ENCODE measurements around the gene CALM1. TPM values are rescaled to one million over a fixed set of nuclear protein-coding genes. Genes with fewer than 3 reads are reported as not detected.

Gene CALM1
- total and polyA plus RNA-seq, 2 experiments from 2014 or later, result 405 to 862 TPM

DNA sequence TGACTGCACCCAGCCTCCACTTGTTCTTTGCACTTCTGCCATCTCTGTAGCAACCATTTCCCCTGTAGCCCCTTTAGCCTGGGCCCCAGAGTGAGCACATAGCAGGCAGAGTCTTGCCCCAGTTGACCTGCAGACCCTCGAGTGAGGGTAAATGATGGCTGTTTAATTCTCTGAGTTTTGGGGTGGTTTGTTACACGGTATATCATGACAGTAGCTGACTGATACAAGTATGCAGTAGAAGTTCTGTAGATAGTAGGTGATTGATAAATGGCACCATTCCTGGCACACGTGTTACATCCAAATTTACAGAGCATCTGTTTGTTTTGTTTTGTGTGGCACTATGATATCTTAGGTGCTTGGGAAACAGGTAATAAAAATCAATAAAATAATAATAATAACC, 32.4 kb downstream of the CALM1 start:
- Histone ChIP-seq H3K9me2 (replicated peaks; ENCODE audit: insufficient read depth) (no peaks in the 10 kb centered on the region), H3K9me3 (ENCODE audit: low read depth) (no peaks in the 10 kb centered on the region), H2AFZ (no peak overlapping the region), H3K36me3 (replicated peaks; ENCODE audit: insufficient read depth, low read depth) (no peaks in the 10 kb centered on the region), H3K4me3 (no peak overlapping the region), H3K27me3 (no peaks in the 10 kb centered on the region), H3K4me1 (ENCODE audit: insufficient read depth) (peaks cover 6% of the 10 kb centered on the region), H3K4me2 (no peak overlapping the region), H4K20me1 (ENCODE audit: insufficient read depth, poor library complexity, severe bottlenecking) (no peaks in the 10 kb centered on the region), H3K79me2 (no peaks in the 10 kb centered on the region), H3K27ac (no peak overlapping the region)
- DNase-seq (ENCODE audit: low spot score), result no peak
- TF ChIP-seq EZH2phosphoT487 (IDR thresholded peaks at IDR 0.05; ENCODE audit: low read depth, severe bottlenecking, unreplicated experiment) (no peak), EZH2 (IDR thresholded peaks at IDR 0.05; ENCODE audit: borderline replicate concordance) (no peak)
- TF ChIP-seq, protein P1, sequence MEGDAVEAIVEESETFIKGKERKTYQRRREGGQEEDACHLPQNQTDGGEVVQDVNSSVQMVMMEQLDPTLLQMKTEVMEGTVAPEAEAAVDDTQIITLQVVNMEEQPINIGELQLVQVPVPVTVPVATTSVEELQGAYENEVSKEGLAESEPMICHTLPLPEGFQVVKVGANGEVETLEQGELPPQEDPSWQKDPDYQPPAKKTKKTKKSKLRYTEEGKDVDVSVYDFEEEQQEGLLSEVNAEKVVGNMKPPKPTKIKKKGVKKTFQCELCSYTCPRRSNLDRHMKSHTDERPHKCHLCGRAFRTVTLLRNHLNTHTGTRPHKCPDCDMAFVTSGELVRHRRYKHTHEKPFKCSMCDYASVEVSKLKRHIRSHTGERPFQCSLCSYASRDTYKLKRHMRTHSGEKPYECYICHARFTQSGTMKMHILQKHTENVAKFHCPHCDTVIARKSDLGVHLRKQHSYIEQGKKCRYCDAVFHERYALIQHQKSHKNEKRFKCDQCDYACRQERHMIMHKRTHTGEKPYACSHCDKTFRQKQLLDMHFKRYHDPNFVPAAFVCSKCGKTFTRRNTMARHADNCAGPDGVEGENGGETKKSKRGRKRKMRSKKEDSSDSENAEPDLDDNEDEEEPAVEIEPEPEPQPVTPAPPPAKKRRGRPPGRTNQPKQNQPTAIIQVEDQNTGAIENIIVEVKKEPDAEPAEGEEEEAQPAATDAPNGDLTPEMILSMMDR (IDR thresholded peaks at IDR 0.05; ENCODE audit: poor library complexity), result no peak
- 97% methylated on average over 3 of the region's 3 CpGs for WGBS (ENCODE audit: low lambda C conversion rate, missing lambda C conversion rate)

DNA sequence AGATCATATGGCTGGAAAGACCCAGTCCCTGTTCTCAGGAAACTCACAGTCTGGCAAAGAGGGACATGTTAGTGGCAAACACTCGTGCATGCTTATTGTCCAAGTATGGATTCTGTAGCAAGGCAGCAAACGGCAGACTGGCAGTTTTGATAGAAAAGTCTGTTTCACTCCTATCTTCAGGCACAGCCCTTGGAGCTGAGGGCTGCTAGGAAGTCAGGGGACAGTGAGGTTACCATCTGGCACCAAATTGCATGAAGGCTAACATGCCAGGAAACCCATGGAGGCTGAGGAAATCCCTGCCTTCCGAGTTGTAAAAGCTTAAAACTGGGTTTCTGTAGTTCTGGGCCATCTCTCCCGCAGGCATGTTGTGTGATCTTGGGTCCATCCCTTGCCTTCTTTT, 32.9 kb downstream of the CALM1 start:
- Histone ChIP-seq H3K27ac (no peak overlapping the region), H3K9me2 (replicated peaks; ENCODE audit: insufficient read depth) (no peaks in the 10 kb centered on the region), H3K4me2 (no peak overlapping the region), H3K4me1 (ENCODE audit: insufficient read depth) (peaks cover 3% of the 10 kb centered on the region), H3K36me3 (replicated peaks; ENCODE audit: insufficient read depth, low read depth) (no peaks in the 10 kb centered on the region), H3K4me3 (no peak overlapping the region), H3K27me3 (no peaks in the 10 kb centered on the region), H3K79me2 (no peaks in the 10 kb centered on the region), H4K20me1 (ENCODE audit: insufficient read depth, poor library complexity, severe bottlenecking) (no peaks in the 10 kb centered on the region), H3K9me3 (ENCODE audit: low read depth) (no peaks in the 10 kb centered on the region), H2AFZ (no peak overlapping the region)
- WGBS (ENCODE audit: low lambda C conversion rate, missing lambda C conversion rate), result 85% methylated on average over 4 of the region's 4 CpGs
- no peak for DNase-seq (ENCODE audit: low spot score)
- TF ChIP-seq, protein P1 (IDR thresholded peaks at IDR 0.05; ENCODE audit: poor library complexity), result no peak
- no peak for TF ChIP-seq EZH2 (IDR thresholded peaks at IDR 0.05; ENCODE audit: borderline replicate concordance)
- TF ChIP-seq EZH2phosphoT487 (IDR thresholded peaks at IDR 0.05; ENCODE audit: low read depth, severe bottlenecking, unreplicated experiment), result no peak

DNA sequence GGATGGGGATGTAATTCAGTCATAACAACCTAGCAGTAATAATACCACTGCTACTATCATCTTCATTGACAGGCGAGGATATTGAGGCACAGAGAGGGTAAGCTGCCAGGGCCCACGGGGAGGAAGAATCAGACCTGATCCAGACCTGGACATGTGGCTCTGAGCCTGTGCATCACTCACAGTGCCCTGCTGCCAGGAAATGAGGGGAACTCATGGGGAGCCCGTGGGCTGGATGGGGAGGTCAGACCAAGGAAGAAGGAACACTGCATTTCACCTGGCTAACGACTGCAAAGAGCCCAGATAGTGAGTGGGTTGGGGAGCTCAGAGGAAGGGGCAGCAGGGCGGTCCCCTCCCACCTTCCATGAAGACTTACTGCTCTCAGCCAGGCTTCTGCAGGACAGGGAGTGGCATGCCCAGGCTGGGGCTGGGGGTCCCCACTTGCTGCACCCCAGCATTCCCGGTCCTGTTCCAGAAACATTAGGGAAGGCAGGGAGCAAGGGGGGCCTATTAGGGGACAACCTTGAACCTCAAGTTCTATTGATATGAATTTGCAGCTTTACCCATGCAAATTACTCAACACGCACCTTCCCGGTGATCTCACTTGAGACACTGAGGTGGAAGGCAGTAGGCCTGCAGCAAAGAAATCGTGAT, 37.7 kb downstream of the CALM1 start:
- Histone ChIP-seq H3K9me2 (replicated peaks; ENCODE audit: insufficient read depth) (no peaks in the 10 kb centered on the region), H4K20me1 (ENCODE audit: insufficient read depth, poor library complexity, severe bottlenecking) (no peaks in the 10 kb centered on the region), H2AFZ (no peak overlapping the region), H3K4me1 (ENCODE audit: insufficient read depth) (no peaks in the 10 kb centered on the region), H3K27me3 (no peaks in the 10 kb centered on the region), H3K9me3 (ENCODE audit: low read depth) (no peaks in the 10 kb centered on the region), H3K79me2 (no peaks in the 10 kb centered on the region), H3K27ac (no peak overlapping the region), H3K36me3 (replicated peaks; ENCODE audit: insufficient read depth, low read depth) (no peaks in the 10 kb centered on the region), H3K4me3 (no peak overlapping the region), H3K4me2 (no peak overlapping the region)
- 92% methylated on average over 9 of the region's 9 CpGs for WGBS (ENCODE audit: low lambda C conversion rate, missing lambda C conversion rate)
- TF ChIP-seq EZH2 (IDR thresholded peaks at IDR 0.05; ENCODE audit: borderline replicate concordance) (no peak), EZH2phosphoT487 (IDR thresholded peaks at IDR 0.05; ENCODE audit: low read depth, severe bottlenecking, unreplicated experiment) (no peak)
- TF ChIP-seq, protein P1 (IDR thresholded peaks at IDR 0.05; ENCODE audit: poor library complexity), result no peak
- DNase-seq (ENCODE audit: low spot score), result no peak

Measured in hepatocyte (in vitro differentiated cells).